Osteoblast (primary cell): Measurements from ENCODE around the gene P2RX3. TPM values are rescaled to one million over a fixed set of nuclear protein-coding genes. Genes with fewer than 3 reads are reported as not detected.

Experiments used
- DNase-seq: peaks from one replicate; pipeline ENCODE4 v3.0.0; 2011; ENCODE audit warnings: low spot score, mixed read lengths; ENCODE audit not compliant: insufficient read length; ENCODE audit errors: missing footprints
- H2AFZ ChIP-seq: 2 replicates; pipeline ENCODE4 v1.6.0; 2011; ENCODE audit warnings: mild to moderate bottlenecking, low read length
- H3K27ac ChIP-seq: 2 replicates; pipeline ENCODE4 v1.5.1; 2011; ENCODE audit warnings: mild to moderate bottlenecking, low read depth, low read length, moderate library complexity
- H3K27me3 ChIP-seq: 2 replicates; pipeline ENCODE4 v1.6.0; 2012; ENCODE audit warnings: mild to moderate bottlenecking, control low read depth, inconsistent platforms, low read length, moderate library complexity; ENCODE audit not compliant: insufficient read depth
- H3K36me3 ChIP-seq: 2 replicates; pipeline ENCODE4 v1.5.1; 2011; ENCODE audit warnings: mild to moderate bottlenecking, low read length, control low read depth, moderate library complexity; ENCODE audit not compliant: insufficient read depth
- H3K4me1 ChIP-seq: 2 replicates; pipeline ENCODE4 v1.5.1; 2011; ENCODE audit warnings: mild to moderate bottlenecking, low read length, control low read depth, moderate library complexity; ENCODE audit not compliant: insufficient read depth
- H3K4me2 ChIP-seq: 2 replicates; pipeline ENCODE4 v1.6.0; 2011; ENCODE audit warnings: mild to moderate bottlenecking, low read length; ENCODE audit not compliant: insufficient read depth
- H3K4me3 ChIP-seq: fragments of 200-600 bp; sonication (generic); 3 replicates; pipeline ENCODE4 v1.5.1; 2012; ENCODE audit warnings: mild to moderate bottlenecking, low read length, inconsistent platforms; ENCODE audit not compliant: insufficient read depth
- H3K79me2 ChIP-seq: 2 replicates; pipeline ENCODE4 v1.6.0; 2012; ENCODE audit warnings: mild to moderate bottlenecking, low read length, control low read depth, inconsistent platforms; ENCODE audit not compliant: insufficient read depth
- H3K9me3 ChIP-seq: 2 replicates; pipeline ENCODE4 v1.5.1; 2011; ENCODE audit warnings: low read depth, low read length, control low read depth
- H4K20me1 ChIP-seq: 2 replicates; pipeline ENCODE4 v1.6.0; 2012; ENCODE audit warnings: mild to moderate bottlenecking, low read length, control low read depth; ENCODE audit not compliant: insufficient read depth
- total RNA-seq: library from RNA; depleted of rRNA; stranded (reverse); fragments of >200 nt; gene quantifications from 2 replicates; pipeline ENCODE4 v1.2.3, GENCODE V29; 2012
- TF ChIP-seq, protein P1 (sequence below): IDR thresholded peaks from 2 replicates; pipeline ENCODE4 v1.5.1; 2011; ENCODE audit warnings: mild to moderate bottlenecking, low read depth, low read length, moderate library complexity; ENCODE audit errors: extremely low read depth

P2RX3 gene
- total RNA-seq, 1 donor, result not detected

DNA sequence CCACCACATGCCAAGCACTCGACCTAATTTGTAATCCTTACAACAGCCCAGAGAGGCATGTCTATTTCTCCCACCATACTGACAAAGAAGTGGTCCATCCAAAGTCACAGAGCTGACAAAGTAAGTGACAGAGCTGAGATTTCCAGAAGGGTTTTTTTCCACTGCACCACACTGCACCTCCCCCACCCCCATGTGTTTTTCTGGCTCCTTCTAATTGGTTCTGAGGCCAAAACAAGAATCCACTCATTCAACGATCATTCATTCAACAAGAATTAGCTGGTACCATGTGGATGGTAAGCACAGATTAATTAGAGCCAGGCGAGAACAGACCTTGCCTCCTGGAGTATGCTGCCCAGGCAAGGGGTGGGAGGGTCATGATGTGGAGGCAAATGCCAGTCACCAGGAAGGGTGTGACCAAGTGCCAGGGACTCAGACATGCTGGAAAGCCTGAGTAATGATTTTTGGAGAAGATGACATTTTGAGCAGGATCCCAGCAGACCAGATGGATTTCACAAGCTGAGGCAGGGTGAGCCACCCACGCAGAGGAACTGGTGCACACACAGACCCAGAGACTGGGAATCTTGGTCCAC lies 67.2 kb downstream of the P2RX3 start:
- Histone ChIP-seq H3K79me2 (no peaks in the 10 kb centered on the region), H3K27me3 (no peaks in the 10 kb centered on the region), H3K9me3 (no peaks in the 10 kb centered on the region), H3K4me1 (peaks cover 3% of the 10 kb centered on the region), H3K27ac (no peak overlapping the region), H3K36me3 (peaks cover 27% of the 10 kb centered on the region), H3K4me3 (no peak overlapping the region), H3K4me2 (no peak overlapping the region), H2AFZ (no peak overlapping the region), H4K20me1 (no peaks in the 10 kb centered on the region)
- no peak for DNase-seq
- TF ChIP-seq, protein P1, sequence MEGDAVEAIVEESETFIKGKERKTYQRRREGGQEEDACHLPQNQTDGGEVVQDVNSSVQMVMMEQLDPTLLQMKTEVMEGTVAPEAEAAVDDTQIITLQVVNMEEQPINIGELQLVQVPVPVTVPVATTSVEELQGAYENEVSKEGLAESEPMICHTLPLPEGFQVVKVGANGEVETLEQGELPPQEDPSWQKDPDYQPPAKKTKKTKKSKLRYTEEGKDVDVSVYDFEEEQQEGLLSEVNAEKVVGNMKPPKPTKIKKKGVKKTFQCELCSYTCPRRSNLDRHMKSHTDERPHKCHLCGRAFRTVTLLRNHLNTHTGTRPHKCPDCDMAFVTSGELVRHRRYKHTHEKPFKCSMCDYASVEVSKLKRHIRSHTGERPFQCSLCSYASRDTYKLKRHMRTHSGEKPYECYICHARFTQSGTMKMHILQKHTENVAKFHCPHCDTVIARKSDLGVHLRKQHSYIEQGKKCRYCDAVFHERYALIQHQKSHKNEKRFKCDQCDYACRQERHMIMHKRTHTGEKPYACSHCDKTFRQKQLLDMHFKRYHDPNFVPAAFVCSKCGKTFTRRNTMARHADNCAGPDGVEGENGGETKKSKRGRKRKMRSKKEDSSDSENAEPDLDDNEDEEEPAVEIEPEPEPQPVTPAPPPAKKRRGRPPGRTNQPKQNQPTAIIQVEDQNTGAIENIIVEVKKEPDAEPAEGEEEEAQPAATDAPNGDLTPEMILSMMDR, result no peak

DNA sequence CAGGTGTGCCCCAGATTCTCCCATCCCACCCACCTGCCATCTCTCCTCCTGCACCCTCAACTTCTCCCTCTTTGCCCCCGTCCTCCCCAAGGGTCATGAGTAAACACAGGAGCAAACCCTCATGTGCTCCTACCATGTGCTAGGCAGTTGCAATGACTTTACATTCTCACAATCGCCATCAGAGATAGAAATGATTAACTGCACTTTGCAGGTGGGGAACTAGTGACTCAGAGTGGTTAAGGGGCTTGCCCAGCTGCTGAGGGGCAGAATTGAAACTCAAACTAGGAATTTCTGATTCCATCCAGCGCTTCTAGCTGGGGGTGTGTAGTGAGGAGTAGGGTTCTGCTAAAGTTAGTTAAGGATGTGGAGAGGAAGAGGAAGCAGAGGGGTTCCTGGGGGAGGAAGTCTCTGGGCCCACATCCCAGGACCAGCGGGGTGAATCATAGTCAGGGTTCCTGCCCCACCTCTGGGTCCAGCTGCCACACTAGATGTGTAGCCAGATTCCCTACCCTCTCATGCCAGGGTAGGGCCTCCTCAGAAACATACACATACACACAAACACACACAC lies 68.3 kb downstream of the P2RX3 start:
- H2AFZ ChIP-seq, result no peak overlapping the region
- no peak overlapping the region for H3K4me2 ChIP-seq
- no peak overlapping the region for H3K27ac ChIP-seq
- no peaks in the 10 kb centered on the region for H3K27me3 ChIP-seq
- no peaks in the 10 kb centered on the region for H4K20me1 ChIP-seq
- H3K4me3 ChIP-seq, result no peak overlapping the region
- no peaks in the 10 kb centered on the region for H3K9me3 ChIP-seq
- TF ChIP-seq, protein P1, result no peak
- no peak for DNase-seq
- no peaks in the 10 kb centered on the region for H3K79me2 ChIP-seq
- peaks cover 8% of the 10 kb centered on the region for H3K4me1 ChIP-seq
- peaks cover 34% of the 10 kb centered on the region for H3K36me3 ChIP-seq

DNA sequence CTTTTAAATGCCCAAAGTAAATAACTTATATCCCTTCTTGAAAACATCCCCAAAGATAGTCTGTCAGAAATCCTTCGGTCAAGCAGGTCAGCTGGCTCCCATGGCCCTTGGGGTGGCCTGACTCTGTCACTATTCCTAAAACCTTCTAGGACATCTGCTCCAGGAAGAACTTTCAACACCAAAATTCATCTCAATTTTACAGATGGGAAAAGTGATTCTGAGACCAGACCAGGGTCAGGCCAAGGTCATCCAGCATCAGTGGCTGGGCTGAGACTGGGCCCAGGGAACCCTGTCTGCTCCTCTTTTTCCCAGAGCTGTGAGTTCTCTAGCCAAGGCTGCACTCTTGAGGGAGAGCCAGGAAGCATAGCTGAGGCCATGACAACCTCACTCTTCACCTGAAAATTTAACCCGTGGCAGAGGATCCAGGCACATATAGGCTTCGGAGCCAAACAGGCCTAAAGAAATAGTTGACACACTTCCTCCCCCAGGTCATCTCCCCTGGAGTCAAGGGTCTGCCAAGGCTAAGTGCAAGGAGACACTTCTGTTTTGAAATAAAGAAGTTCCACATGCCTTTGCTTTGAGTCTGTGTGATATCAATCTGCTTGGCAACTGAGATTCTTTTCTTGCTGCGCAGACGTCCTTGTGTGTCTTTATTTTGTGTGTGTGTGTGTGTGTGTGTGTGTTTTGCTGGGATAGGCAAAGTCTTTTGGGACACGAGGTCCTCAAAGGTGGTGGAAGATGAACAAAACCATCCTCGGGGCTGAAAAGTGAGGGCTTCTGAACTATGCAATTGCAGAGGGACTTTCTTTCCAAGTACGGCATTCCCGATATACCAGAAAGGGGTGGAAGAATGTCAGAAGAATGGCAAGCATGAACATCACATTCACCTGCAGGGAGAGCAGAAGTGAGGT lies 69.1 kb downstream of the P2RX3 start:
- TF ChIP-seq, protein P1, result no peak
- no peak overlapping the region for H3K27ac ChIP-seq
- H3K4me3 ChIP-seq, result no peak overlapping the region
- no peaks in the 10 kb centered on the region for H3K79me2 ChIP-seq
- no peak overlapping the region for H3K4me2 ChIP-seq
- H3K4me1 ChIP-seq, result peaks cover 8% of the 10 kb centered on the region
- H4K20me1 ChIP-seq, result no peaks in the 10 kb centered on the region
- H3K9me3 ChIP-seq, result no peaks in the 10 kb centered on the region
- no peaks in the 10 kb centered on the region for H3K27me3 ChIP-seq
- H3K36me3 ChIP-seq, result peaks cover 38% of the 10 kb centered on the region
- no peak overlapping the region for H2AFZ ChIP-seq
- DNase-seq, result no peak

DNA sequence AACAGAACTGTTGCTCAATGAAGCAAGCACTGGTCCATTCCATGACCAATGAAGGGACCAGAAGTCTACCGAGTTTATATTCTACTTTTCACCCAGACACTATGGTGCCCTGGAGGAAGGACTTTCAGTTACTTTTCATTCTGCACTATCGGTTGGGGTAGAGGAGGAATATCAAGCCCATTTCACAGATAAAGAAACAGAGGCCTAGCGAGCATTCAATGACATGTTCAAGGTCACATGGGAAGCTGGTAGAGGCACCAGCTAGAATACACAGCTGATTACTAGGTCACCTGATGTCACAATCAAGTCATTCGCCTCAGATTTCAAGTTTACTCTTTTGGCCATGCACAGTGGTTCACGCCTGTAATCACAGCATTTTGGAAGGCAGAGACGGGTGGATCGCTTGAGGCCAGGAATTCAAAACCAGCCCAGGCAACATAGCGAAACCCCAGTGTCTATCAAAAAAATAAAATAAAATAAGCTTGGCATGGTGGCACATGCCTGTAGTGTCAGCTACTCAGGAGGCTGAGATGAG lies 69.9 kb downstream of the P2RX3 start:
- no peak overlapping the region for H3K27ac ChIP-seq
- no peak overlapping the region for H2AFZ ChIP-seq
- peaks cover 8% of the 10 kb centered on the region for H3K4me1 ChIP-seq
- H3K79me2 ChIP-seq, result no peaks in the 10 kb centered on the region
- no peak overlapping the region for H3K4me3 ChIP-seq
- peaks cover 41% of the 10 kb centered on the region for H3K36me3 ChIP-seq
- no peak overlapping the region for H3K4me2 ChIP-seq
- no peaks in the 10 kb centered on the region for H3K9me3 ChIP-seq
- no peaks in the 10 kb centered on the region for H3K27me3 ChIP-seq
- DNase-seq, result no peak
- TF ChIP-seq, protein P1, result no peak
- no peaks in the 10 kb centered on the region for H4K20me1 ChIP-seq
